GM18499 (cell line): ENCODE results near the gene IGSF9.

Source experiments
- ATAC-seq: cut with Tn5 transposase; IDR thresholded peaks from one replicate; pipeline ENCODE4 v1.9.1; 2021; ENCODE audit warnings: moderate number of reproducible peaks; ENCODE audit not compliant: insufficient read depth, unreplicated experiment

The IGSF9 gene, protein sequence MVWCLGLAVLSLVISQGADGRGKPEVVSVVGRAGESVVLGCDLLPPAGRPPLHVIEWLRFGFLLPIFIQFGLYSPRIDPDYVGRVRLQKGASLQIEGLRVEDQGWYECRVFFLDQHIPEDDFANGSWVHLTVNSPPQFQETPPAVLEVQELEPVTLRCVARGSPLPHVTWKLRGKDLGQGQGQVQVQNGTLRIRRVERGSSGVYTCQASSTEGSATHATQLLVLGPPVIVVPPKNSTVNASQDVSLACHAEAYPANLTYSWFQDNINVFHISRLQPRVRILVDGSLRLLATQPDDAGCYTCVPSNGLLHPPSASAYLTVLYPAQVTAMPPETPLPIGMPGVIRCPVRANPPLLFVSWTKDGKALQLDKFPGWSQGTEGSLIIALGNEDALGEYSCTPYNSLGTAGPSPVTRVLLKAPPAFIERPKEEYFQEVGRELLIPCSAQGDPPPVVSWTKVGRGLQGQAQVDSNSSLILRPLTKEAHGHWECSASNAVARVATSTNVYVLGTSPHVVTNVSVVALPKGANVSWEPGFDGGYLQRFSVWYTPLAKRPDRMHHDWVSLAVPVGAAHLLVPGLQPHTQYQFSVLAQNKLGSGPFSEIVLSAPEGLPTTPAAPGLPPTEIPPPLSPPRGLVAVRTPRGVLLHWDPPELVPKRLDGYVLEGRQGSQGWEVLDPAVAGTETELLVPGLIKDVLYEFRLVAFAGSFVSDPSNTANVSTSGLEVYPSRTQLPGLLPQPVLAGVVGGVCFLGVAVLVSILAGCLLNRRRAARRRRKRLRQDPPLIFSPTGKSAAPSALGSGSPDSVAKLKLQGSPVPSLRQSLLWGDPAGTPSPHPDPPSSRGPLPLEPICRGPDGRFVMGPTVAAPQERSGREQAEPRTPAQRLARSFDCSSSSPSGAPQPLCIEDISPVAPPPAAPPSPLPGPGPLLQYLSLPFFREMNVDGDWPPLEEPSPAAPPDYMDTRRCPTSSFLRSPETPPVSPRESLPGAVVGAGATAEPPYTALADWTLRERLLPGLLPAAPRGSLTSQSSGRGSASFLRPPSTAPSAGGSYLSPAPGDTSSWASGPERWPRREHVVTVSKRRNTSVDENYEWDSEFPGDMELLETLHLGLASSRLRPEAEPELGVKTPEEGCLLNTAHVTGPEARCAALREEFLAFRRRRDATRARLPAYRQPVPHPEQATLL

DNA sequence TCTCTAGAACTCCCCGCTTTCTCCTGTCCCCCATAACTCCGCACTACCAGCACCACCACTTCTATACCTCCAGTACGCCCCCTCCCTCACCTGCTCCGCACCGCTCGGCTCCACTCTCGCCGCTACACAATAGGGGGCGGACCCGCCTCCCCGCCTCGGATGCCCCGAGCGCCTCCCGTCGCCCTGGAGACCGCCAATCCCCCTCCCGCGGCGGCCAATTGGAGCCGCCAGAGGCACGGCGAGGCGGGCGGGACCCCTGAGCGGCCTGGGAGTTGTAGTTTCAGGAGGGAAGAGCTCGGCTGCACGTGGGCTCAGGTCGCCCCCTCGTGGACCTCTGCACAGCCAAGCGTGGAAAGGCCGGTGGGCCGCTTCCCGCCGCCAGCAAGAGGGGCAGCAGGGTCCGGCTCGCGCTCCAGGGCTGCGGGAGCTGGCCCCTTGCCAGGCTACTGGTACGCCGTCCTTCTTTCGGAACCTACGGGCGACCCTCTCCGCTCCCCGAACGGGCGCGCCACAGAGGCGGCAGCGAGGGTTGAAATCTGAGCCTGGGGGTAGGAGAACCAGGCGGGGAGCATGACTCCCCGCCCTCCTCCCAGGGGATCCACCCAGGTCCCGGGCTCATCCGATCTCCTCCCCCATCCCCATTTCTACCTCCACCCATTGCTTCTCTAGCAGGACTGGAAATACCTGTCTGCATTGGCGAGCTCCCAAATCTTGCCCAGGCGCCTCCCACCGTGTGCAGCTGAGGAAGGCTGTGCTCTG, at the start of gene IGSF9:
TSS of gene IGSF9 (minus strand) at position 131 of the 759 bp plus-strand sequence. CDS start 2,159 bp downstream, outside the sequence.
- no peak for ATAC-seq

DNA sequence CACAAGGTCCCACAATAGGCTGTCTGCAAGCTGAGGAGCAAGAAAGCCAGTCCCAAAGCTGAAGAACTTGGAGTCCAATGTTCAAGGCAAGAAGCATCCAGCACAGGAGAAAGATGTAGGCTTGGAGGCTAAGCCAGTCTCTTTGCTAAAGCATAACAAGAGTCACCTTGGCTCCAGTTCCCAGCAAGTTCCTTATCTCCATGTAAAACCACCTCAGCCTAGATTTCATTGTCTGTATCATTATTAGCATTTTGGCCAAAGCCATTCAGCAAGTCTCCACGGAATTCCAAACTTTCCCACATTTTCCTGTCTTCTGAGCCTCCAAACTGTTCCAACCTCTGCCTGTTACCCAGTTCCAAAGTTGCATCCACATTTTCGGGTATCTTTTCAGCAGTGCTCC, 49.5 kb upstream of the IGSF9 start:
- ATAC-seq = no peak

DNA sequence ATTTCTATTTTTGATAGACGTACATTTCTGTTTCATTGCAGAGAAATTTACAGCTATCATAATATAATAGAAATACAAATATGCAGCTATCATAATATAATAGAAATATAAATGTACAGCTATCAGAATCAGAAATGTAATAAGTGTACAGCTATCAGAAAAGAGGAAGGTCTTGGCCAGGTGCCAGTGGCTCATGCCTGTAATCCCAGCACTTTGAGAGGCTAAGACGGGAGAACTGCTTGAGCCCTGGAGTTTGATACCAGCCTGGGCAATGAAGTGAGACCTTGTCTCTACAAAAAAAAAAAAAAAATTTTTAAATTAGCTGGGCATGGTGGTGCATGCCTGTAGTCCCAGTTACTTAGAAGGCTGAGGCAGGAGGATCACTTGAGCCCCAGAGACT, 48.5 kb upstream of the IGSF9 start:
- no peak for ATAC-seq

DNA sequence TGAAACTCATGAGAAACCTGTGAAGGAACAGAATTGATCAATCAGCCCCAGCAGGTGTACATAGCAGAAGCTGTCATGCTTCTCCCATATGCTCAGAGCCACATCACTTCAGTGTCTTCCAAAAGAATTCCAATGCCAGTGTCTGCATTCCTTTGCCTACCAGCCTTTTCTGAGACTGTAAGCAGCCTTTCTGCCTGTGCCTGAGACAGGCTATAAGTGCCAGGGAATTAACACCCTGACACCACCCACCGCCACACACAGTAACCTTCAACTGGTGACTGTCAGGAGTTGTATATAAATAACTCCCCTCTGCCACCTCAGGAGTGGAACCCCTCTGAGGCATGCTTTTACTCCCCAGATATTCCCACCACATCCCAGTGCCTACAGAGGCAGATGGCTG, 46.7 kb upstream of the IGSF9 start:
- ATAC-seq = no peak

DNA sequence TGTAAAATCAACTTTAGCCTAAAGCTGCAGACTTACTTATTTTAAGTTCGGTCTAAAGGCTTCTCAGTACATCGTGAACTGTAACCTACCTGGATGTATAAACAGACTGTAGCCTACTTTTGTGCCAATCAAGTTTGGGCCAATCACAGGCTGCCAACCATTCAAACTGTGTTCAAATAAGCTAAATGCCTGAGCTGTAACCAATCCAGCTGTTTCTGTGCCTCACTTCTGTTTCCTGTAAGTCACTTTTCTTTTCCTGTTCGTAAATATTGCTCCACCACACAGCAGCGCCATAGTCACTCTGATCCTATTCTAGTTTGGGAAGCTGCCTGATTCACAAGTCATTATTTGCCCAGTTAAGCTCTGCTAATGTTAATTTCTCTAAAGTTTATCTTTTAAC, 46.1 kb upstream of the IGSF9 start:
- no peak for ATAC-seq

DNA sequence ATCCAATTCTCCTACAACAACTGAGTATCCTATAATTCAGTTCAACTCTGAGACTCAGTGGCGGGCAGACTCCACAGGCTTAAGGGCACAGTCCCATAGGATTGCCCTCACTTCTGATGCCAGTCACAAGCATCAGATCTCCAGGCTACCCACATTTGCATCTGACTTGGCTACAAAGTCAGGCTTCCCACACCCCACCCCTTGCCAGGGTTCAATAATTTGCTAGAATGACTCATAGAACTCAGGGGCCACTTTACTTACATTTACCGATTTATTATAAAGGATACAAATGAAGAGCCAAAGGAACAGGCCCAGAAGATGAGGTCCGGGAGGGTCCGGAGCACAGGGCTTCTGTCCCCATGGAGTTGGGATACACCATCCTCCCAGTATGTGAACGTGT, 44.6 kb upstream of the IGSF9 start:
- ATAC-seq = no peak

DNA sequence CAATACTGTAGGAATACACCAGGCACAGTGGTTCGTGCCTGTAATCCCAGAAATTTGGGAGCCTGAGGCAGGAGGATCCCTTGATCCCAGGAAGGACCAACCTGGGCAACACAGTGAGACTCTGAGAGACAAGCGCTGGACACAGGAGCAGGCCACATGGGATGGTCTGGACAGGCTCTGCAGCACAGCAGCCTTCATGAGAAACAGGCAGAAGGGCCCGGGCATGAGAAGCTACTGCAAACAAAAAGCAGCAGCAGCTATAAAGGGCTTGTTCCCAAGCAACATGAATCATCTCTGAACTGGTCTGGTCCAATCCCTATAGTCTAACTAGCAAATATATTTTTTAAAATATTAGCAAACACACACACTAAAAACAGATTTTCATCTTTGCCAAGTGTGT, 44.2 kb upstream of the IGSF9 start:
- no peak for ATAC-seq

DNA sequence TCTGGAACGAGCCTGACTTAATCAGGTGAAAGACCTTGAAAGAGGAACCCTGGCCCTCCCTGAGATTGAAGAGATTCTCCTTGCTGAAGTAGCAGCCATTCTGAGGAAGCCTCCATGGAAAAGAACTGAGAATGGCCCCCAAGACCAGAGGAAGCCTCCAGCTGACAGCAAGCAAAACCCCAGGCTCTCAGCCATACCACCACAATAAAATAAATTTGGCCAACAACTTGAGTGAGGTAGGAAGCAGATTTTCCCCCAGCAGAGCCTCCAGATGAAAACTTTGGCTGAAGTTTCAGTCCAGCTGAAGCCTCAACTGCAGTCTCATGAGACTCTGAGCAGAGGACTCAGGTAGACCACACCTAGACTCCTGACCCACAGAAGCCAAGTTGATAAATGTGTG, 42.6 kb upstream of the IGSF9 start:
- no peak for ATAC-seq

DNA sequence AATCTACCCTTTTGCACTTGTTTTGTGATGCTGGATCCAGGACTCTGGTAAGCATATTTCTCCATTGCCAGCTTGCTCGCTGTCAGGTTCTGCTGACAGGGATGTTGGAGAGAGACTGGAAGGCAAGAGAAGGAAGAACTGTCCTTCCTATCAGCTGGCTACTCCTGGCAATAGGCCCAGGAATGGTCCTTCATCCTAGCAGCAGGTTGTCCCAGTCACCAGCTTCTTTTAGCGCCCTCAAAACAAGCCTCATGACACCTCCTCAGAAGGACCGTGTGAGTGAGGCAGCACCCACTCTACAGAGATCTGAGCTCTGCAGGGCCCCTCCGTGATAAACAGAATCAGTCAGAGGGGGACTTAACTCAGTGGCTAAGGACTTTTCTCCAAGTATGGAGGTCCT, 41.8 kb upstream of the IGSF9 start:
- no peak for ATAC-seq

DNA sequence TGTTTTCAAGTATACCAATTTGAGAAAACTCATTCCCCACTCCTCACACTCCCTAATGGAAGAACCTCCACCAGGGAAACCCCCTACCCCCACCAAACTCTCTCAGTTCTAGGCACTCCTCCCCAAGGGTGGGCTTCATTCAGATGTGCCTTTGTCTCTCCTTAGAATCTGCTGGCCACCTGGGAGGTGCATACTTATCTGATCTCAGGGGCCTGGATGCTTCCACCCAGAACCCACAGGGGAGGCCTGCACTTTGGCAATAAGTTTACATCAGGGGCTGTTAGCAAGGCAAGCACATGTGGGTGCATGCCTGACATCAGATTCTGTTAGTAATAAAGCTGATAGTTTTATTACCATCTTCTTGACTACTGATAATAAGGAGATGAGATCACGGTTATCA, 41.1 kb upstream of the IGSF9 start:
- no peak for ATAC-seq

DNA sequence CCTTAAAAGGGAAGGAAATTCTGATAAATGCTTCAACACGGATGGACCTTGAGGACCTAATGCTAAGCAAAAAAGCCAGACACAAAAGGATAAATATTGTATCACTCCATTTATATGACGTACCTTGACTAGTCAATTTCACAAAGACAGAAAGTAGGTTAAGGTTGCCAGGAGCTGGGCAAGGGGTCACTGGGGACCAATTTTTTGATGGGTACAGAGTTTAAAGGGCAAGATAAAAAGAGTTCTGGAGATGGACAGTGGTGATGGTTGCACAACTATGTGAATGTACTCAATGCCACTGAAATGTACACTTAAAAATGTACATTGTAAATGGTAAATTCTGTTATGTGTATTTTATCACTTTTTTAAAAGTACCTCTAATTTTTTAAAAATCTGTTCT, 40.7 kb upstream of the IGSF9 start:
- ATAC-seq = no peak

DNA sequence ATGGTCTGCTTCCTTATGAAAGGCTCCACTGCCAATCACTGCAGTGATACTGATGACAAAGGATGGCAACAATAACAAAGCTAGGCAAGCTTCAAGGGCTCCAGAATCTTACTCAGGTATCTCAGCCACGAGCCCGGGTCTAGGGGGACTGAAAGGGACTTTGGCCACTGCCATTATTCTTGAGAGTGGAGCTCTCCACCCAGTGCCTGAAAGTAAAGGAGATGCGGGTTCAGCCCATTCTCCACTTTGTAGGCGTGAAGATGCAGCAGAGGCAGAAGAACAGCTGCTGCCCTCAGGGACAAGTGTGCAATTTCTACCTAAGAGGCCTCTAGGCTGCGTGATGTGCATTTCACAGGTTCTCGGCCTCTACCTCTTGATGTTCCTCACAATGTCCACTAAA, 40.1 kb upstream of the IGSF9 start:
- ATAC-seq = no peak

DNA sequence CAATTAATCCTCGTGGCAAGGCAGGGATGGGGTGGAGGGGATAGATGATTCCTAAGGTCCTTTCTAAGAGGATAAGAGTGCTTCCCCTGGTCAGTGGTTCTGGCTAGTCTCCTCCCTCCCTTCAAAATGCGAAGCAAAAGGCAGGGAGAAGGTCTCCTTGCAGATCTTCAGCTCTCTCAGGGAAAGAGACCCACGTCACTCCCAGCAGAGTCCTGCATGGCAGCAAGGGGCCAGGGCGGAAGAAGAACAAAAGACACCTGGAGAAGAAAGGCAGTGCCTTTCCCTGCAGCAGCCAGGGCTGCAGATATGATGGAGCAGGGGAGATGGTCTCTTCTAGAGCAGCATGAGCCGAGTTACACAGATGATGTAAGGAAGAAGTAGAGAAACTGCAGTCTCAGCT, 38.3 kb upstream of the IGSF9 start:
- ATAC-seq = no peak

DNA sequence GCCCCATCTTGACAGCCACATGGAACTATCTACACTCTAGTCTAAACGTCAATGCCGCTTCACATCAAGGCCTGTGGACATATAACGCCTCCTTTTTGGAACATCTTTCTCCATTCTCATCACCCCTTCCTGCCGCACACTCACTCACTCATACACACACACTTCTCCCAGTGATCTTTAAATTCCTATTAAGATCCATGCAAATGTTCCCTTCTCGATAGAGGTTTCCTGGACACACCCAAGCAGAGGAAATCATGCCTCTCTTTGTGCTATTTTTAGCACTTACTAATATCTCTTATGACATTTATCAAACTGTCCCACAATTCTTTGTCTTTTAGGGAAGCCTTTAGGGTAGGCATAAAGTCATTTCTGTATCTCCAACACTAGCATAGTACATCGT, 36.9 kb upstream of the IGSF9 start:
- ATAC-seq = no peak

DNA sequence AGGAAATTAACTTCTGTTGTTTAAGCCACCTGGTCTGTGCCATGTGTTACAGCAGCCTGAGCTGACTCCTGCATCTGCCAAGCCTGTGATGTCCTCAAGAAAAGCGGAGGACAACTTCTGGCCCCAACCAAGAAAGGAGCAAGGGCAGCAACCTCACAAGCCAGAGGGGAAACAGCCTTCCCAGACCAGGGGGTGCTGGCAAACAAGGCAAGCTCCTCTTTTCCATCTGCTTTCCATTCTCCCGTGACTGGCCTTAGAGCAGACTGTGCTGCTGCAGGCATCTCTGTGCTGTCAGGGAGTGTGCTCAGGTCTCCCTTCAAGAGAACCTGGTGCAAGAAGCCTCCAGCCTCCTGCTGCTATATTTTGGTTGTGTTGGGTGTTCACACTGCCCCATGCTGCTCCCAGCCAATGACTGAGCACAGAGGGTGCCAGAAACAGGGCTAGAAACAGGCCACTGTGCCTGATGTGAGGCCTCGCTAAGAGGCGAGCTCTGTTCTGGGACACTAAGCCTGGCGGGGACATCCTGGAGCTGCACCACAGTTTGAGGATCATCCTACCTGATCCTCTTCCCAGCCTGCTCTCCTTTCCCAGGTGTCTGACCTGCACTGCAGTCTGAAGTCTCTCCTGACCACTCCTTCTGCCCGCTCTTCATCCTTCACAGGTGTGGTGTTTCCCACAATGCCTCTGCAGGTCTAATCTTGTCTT, 36.1 kb upstream of the IGSF9 start:
- no peak for ATAC-seq

DNA sequence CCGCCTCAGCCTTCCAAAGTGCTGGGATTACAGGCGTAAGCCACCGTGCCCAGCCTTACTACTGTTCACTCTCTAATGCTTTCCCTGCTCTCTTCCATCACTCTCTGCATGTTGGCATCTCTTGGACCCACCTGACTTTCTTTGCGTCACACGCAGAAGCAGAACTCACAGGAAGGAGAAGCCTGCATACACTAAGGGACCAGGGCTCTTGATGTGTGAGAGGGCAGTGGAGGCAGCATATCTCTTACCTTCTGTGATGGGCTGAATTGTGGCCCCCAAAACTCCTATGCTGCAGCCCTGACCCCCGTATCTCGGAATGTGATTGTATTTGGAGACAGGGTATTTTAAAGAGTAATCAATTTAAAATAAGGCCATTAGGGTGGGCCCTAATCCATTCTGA, 35.4 kb upstream of the IGSF9 start:
- ATAC-seq = no peak

DNA sequence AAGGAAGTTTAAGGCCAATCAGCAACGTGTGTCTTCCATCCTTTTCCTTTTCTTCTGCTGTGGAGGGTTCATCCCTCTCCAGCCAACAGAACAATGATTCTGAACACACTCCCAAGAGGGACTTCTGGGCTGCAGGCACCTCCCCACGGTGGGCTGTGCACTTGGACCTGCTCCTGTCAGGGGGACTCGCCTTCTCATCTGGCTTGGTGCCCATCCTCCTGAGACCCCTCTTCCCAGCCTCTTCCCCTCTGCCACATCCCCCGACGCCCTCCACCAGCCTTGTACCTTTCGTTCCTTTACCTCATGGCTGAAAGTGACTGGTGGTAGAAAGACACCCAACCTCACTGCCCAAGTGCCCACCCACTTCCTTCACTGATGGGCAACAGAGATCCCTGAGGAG, 34.7 kb upstream of the IGSF9 start:
- no peak for ATAC-seq

DNA sequence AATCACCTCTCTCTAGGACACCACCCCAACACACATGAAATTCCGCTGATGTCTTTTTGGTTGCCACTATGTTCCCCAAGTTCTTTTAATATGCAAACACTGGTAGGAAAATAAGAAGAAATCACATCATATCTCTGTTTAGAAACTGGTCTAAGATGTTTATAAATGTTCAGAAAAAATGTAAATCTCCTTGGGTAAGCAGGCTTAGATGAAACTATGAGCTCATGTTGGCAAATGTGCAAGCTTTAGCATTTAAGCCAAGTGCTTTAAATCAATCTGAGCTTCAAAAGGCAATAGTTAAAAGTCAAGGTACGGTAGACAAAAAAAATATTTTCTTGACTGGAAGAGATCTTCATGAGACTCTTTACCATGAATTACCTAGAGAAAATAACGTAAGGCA, 33.8 kb upstream of the IGSF9 start:
- ATAC-seq = no peak

DNA sequence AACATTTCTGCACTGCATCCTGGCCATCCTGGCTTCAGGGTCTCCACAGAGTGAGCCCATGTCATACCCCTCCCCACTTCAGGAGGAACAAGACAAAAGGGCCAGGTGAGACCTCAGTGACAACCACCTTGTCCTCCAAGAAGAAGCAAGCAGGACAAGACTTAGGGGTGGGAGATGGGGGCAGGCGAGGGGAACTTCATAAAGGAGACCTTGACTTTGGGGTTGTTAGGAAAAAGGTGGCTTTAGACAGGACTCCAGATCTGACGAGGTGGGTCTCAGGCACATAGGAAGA, 32.6 kb upstream of the IGSF9 start:
- no peak for ATAC-seq
